Kidney (tissue), 14 donors: Measurements from ENCODE around the gene BRCA1. TPM values are rescaled to one million over a fixed set of nuclear protein-coding genes. Genes with fewer than 3 reads are reported as not detected.

Experiments used
- DNase-seq, 5 donors: peaks; one replicate each; pipeline ENCODE4 v3.0.0-alpha.2; 2013 to 2020
- FAIRE-seq: peaks from 2 replicates; lab custom pipeline; 2012; peaks lifted over from hg19 to GRCh38; lab: Jason Lieb, UNC
- H3K27ac ChIP-seq, 2 donors: one replicate each; pipeline ENCODE4 v1.7.0; 2013; ENCODE audit warnings: low read depth in 2 of 2, low read length in 2 of 2, inconsistent platforms in 1 of 2
- H3K27me3 ChIP-seq: one replicate; pipeline ENCODE4 v1.7.1; 2013; ENCODE audit warnings: low read length, inconsistent platforms; ENCODE audit not compliant: control insufficient read depth, insufficient read depth
- H3K36me3 ChIP-seq, 3 donors: one replicate each; pipeline versions ENCODE4 v1.7.0 to v1.7.1; 2013; ENCODE audit warnings: low read length in 3 of 3, control low read depth in 1 of 3, inconsistent platforms in 1 of 3; ENCODE audit not compliant: insufficient read depth in 3 of 3, control insufficient read depth in 2 of 3
- H3K4me1 ChIP-seq, 3 donors: one replicate each; pipeline versions ENCODE4 v1.7.0 to v1.7.1; 2013; ENCODE audit warnings: low read length in 3 of 3, inconsistent platforms in 1 of 3, low read depth in 1 of 3; ENCODE audit not compliant: control insufficient read depth in 2 of 3, insufficient read depth in 2 of 3
- H3K4me3 ChIP-seq, 3 donors: one replicate each; pipeline versions ENCODE4 v1.7.0 to v1.8.1; 2013; ENCODE audit warnings: low read length in 3 of 3, control low read depth in 1 of 3, inconsistent platforms in 1 of 3
- H3K9ac ChIP-seq, 3 donors: one replicate each; pipeline versions ENCODE4 v1.7.0 to v1.7.1; 2013; ENCODE audit warnings: low read length in 3 of 3, control low read depth in 1 of 3, inconsistent platforms in 1 of 3
- H3K9me3 ChIP-seq, 3 donors: one replicate each; pipeline versions ENCODE4 v1.7.0 to v1.7.1; 2013; ENCODE audit warnings: low read length in 3 of 3, control low read depth in 1 of 3, inconsistent platforms in 1 of 3; ENCODE audit not compliant: control insufficient read depth in 2 of 3, insufficient read depth in 1 of 3
- CTCF ChIP-seq: IDR thresholded peaks from 3 replicates; pipeline ENCODE4 v1.5.1; 2012; ENCODE audit warnings: mild to moderate bottlenecking, moderate library complexity, borderline replicate concordance; ENCODE audit not compliant: insufficient read depth; ENCODE audit errors: extremely low read depth
- intact Hi-C: fragments of 100-400 bp; cut with DNase I; formaldehyde crosslinking; loops from one replicate; pipeline ENCODE4 v1.11.1; 2022
- polyA plus RNA-seq: library from polyadenylated mRNA; stranded (reverse); fragments of 350-450 nt; fragmentation: Illumina TruSeq; extraction: RNeasy Lipid Tissue Mini Kit (QIAGEN cat#74804); gene quantifications from one replicate; pipeline ENCODE4 v1.2.3, GENCODE V29; 2014; ENCODE audit warnings: low read depth, low replicate concordance; ENCODE audit not compliant: insufficient read depth
- total RNA-seq: library from RNA; stranded (reverse); fragmentation: NEBNext Ultra II Directional; extraction: Animal tissue kit (Norgen Biotek cat#: 25700); gene quantifications from one replicate; pipeline ENCODE4 v1.2.1, GENCODE V29; 2021
- donor health status: control.
- donor health status: control.
- donor health status: control.
- donor health status: control.
- donor health status: control.
- donor health status: DM: yes; HTN: yes; CAD: no.
- donor health status: Normal renal cell carcinoma (clear cell type).

Gene BRCA1
- total and polyA plus RNA-seq, 2 donors from 2014 or later = 1.4 to 5.1 TPM

- intact Hi-C loops = no loop called here
- H3K27ac ChIP-seq = no peak overlapping the region
- no peak overlapping the region for H3K9ac ChIP-seq
- no peak overlapping the region for H3K4me3 ChIP-seq
- peaks cover 0 to 7% (median 5%) of the 10 kb centered on the region in 3 donors for H3K36me3 ChIP-seq
- FAIRE-seq = no peak
- TF ChIP-seq CTCF = no peak
- H3K4me1 ChIP-seq = peaks cover 0 to 7% (median 0%) of the 10 kb centered on the region in 3 donors
- no peaks in the 10 kb centered on the region for H3K9me3 ChIP-seq
- peak in 1 of 5 donors; percentile 54 for DNase-seq
- no peaks in the 10 kb centered on the region for H3K27me3 ChIP-seq
These were observed 111.9 kb downstream of the BRCA1 start for GRCh38 chr17:43013296-43013695.

- FAIRE-seq = no peak
- Histone ChIP-seq H3K27ac (no peak overlapping the region), H3K36me3 (peaks cover 0 to 7% (median 5%) of the 10 kb centered on the region in 3 donors), H3K9ac (no peak overlapping the region), H3K27me3 (no peaks in the 10 kb centered on the region), H3K4me1 (peaks cover 0 to 8% (median 0%) of the 10 kb centered on the region in 3 donors), H3K4me3 (no peak overlapping the region), H3K9me3 (no peaks in the 10 kb centered on the region)
- peak in 1 of 5 donors; percentile 77 for DNase-seq
- intact Hi-C loops = no loop called here
- no peak for TF ChIP-seq CTCF
These were observed 113.3 kb downstream of the BRCA1 start for GRCh38 chr17:43011728-43012472.

- intact Hi-C loops = no loop called here
- Histone ChIP-seq H3K9ac (no peak overlapping the region), H3K27me3 (no peaks in the 10 kb centered on the region), H3K36me3 (peaks cover 0 to 7% (median 5%) of the 10 kb centered on the region in 3 donors), H3K9me3 (no peaks in the 10 kb centered on the region), H3K27ac (no peak overlapping the region), H3K4me1 (peaks cover 0 to 3% (median 0%) of the 10 kb centered on the region in 3 donors), H3K4me3 (no peak overlapping the region)
- TF ChIP-seq CTCF = no peak
- FAIRE-seq = no peak
- DNase-seq = no peak
These were observed 114.4 kb downstream of the BRCA1 start for GRCh38 chr17:43010667-43011308.
